ENCODE results near the gene RHNO1.

DNA sequence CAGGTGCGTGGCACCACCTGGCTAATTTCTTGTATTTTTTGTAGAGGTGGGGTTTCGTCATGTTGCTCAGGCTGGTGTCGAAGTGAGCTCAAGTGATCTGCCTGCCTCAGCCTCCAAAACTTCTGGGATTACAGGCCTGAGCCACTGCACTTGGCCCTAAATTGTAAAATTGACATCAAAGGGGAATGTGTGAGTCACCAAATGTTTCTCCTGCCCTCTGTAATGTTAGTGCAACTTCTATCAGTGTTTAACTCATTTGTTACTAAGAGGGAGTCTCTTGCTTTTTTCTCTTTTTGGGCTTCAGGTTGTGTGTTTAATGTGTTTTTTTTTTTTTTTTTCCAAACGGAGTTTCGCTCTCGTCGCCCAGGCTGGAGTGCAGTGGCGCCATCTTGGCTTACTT lies 16.0 kb downstream of the RHNO1 start:
- TF ChIP-seq CTCF (IDR thresholded peaks at IDR 0.05) (no peak), POLR2A (IDR thresholded peaks at IDR 0.05) (no peak)
